Pancreas (tissue), 10 donors: ENCODE data around the gene ABHD10. TPM values are rescaled to one million over a fixed set of nuclear protein-coding genes. Genes with fewer than 3 reads are reported as not detected.

Experiments
- ATAC-seq, 4 donors: fragments of 200-7000 bp; cut with Tn5 transposase; one replicate each; pipeline versions ENCODE4 v1.8.0 to v1.9.1; 2020; ENCODE audit warnings: mild to moderate bottlenecking in 4 of 4, moderate library complexity in 4 of 4
- DNase-seq, 6 donors: peaks; one replicate each; pipeline ENCODE4 v3.0.0-alpha.2; 2020
- FAIRE-seq: peaks from 2 replicates; lab custom pipeline; 2012; peaks lifted over from hg19 to GRCh38; lab: Jason Lieb, UNC
- H3K27ac ChIP-seq, 4 donors: fragments of 200-600 bp; sonication (generic); 1 replicate in 3 of 4; 2 replicates in 1 of 4; pipeline versions ENCODE4 v1.5.0 to v1.8.0; 2020
- H3K27me3 ChIP-seq, 4 donors: fragments of 200-600 bp; one replicate each; pipeline ENCODE4 v1.8.0; 2021
- H3K36me3 ChIP-seq, 3 donors: fragments of 200-600 bp; sonication (generic) in 1 of 3; one replicate each; pipeline versions ENCODE4 v1.5.0 to v1.8.0; 2020 to 2021
- H3K4me1 ChIP-seq, 3 donors: fragments of 200-600 bp; one replicate each; pipeline ENCODE4 v1.8.0; 2021
- H3K4me3 ChIP-seq, 4 donors: fragments of 200-600 bp; sonication (generic) in 2 of 4; one replicate each; pipeline versions ENCODE4 v1.5.0 to v1.8.0; 2020 to 2021
- H3K9me3 ChIP-seq, 4 donors: fragments of 200-600 bp; one replicate each; pipeline ENCODE4 v1.8.0; 2021
- WGBS, 2 donors: extraction: QIAGEN DNeasy Blood & Tissue Kit; methylation state at CpG; one replicate each; pipeline ENCODE4 v1.1.7; 2013; 5-methylcytosine and 5-hydroxymethylcytosine counted together
- intact Hi-C, 3 donors: fragments of 100-400 bp; cut with DNase I; formaldehyde crosslinking; loops; one replicate each; pipeline versions ENCODE4 v1.11.1 to v1.14.2; 2022
- polyA plus RNA-seq, 2 donors: library from polyadenylated mRNA; stranded (reverse); fragments of 200-250 nt; gene quantifications; one replicate each; pipeline ENCODE4 v1.2.3, GENCODE V29; 2013
- total RNA-seq, 6 donors: library from RNA; stranded (reverse); fragmentation: NEBNext Ultra II Directional in 4 of 6; extraction: Animal tissue kit (Norgen Biotek cat#: 25700) in 4 of 6; gene quantifications; one replicate each; pipeline versions ENCODE4 v1.2.1 to v1.2.4, GENCODE V29; 2021 to 2023
- TF ChIP-seq, protein P1 (sequence below), 4 donors: fragments of 200-600 bp; sonication (generic) in 3 of 4; IDR thresholded peaks; one replicate each; pipeline versions ENCODE4 v1.5.0 to v1.8.0; 2021; ENCODE audit warnings: antibody characterized with exemption in 4 of 4
- donor health status: healthy with polysubstance abuse.
- donor health status: DM: no; HTN: no; CAD: no; lungs with moderate emphysema.
- donor health status: DM: no; HTN: no; CAD: no.
- donor health status: control.
- donor health status: control.
- donor health status: Bipolar disorder and iron deficiency.
- donor health status: DM: yes; HTN: yes; CAD: no.
- donor health status: DM: no; HTN: no; CAD: no.
- donor health status: DM: no; HTN: no; CAD: no.
- donor health status: DM: yes; HTN: yes; CAD: no.

ABHD10 gene
- total and polyA plus RNA-seq, 8 donors, result 10.3 to 19.5 (median 13.6) TPM

DNA sequence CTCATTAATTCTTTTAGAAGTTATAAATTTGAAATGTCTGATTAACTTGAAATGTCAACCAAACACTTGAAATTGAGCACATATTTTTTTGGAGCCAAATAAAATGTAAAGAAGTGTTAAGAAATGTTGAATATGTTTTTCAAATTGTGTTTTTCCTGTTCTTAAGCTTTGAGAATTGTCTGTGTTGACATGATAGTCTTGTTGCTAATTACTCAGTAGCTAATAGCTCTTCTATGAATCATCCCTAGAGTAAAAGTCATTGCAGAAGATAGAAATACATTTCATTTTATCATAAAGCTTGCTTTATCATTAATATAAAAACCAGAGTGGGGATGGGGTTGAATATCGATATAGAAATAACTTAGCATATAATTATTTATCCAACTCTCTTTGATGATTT, 41.9 kb upstream of the ABHD10 start:
- H3K9me3 ChIP-seq, result no peaks in the 10 kb centered on the region
- H3K4me3 ChIP-seq, result no peak overlapping the region
- intact Hi-C loops, result no loop called here
- TF ChIP-seq, protein P1, sequence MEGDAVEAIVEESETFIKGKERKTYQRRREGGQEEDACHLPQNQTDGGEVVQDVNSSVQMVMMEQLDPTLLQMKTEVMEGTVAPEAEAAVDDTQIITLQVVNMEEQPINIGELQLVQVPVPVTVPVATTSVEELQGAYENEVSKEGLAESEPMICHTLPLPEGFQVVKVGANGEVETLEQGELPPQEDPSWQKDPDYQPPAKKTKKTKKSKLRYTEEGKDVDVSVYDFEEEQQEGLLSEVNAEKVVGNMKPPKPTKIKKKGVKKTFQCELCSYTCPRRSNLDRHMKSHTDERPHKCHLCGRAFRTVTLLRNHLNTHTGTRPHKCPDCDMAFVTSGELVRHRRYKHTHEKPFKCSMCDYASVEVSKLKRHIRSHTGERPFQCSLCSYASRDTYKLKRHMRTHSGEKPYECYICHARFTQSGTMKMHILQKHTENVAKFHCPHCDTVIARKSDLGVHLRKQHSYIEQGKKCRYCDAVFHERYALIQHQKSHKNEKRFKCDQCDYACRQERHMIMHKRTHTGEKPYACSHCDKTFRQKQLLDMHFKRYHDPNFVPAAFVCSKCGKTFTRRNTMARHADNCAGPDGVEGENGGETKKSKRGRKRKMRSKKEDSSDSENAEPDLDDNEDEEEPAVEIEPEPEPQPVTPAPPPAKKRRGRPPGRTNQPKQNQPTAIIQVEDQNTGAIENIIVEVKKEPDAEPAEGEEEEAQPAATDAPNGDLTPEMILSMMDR (IDR thresholded peaks at IDR 0.05), result no peak
- H3K4me1 ChIP-seq, result peaks cover 0 to 6% (median 3%) of the 10 kb centered on the region in 3 donors
- peak; percentile 70 for FAIRE-seq
- peaks cover 0 to 26% (median 0%) of the 10 kb centered on the region in 3 donors for H3K36me3 ChIP-seq
- ATAC-seq, result no peak
- DNase-seq, result no peak
- H3K27ac ChIP-seq, result no peak overlapping the region
- no peaks in the 10 kb centered on the region for H3K27me3 ChIP-seq
- 95 to 97% methylated on average over 1 of the region's 1 CpG for WGBS, 2 donors

DNA sequence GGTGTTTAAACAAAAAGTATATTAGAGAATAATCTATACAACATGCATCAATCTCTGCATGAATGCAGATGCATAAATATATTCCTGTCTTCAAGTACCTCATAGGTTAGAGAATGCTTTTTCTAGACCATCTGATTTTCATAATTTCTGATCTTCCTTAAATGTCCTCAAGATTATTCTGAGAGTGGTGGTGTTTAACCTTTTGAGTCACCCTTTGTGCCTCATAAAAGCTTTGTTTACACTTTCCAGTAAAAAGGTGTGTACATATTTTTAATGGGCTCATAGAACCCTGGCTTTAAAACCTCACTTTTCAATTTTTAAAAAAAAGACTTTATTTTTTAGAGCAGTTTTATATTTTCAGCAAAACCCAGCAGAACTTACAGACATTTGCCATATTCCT, 41.0 kb upstream of the ABHD10 start:
- no peak for ATAC-seq
- Histone ChIP-seq H3K36me3 (peaks cover 0 to 29% (median 0%) of the 10 kb centered on the region in 3 donors), H3K27me3 (no peaks in the 10 kb centered on the region), H3K9me3 (no peaks in the 10 kb centered on the region), H3K27ac (no peak overlapping the region), H3K4me1 (peaks cover 0 to 6% (median 3%) of the 10 kb centered on the region in 3 donors), H3K4me3 (no peak overlapping the region)
- no peak for FAIRE-seq
- no peak for DNase-seq
- TF ChIP-seq, protein P1 (IDR thresholded peaks at IDR 0.05), result no peak
- intact Hi-C loops, result no loop called here

DNA sequence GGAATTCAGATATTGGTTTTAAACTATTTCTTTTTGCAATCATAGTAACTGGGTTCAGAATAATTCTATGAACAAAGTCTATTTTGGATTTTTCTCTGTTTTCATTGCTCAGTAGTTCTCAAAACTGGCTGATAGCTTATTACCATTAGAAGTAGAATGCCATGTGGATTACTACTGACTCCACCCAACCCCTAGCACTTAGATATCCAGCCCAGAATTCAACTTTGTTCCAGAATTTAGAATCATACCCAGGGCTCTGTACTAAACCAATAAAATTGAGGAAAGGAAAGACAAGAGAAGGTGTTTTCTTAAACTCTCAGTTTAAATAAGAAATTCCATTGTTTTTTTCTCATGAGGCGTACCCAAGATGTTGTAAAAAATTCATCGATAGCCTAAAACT, 39.0 kb upstream of the ABHD10 start:
- WGBS, 2 donors, result 96 to 100% methylated on average over 2 of the region's 2 CpGs
- H3K27me3 ChIP-seq, result no peaks in the 10 kb centered on the region
- no peak overlapping the region for H3K4me3 ChIP-seq
- FAIRE-seq, result no peak
- ATAC-seq, result no peak
- H3K27ac ChIP-seq, result no peak overlapping the region
- TF ChIP-seq, protein P1 (IDR thresholded peaks at IDR 0.05), result no peak
- no peaks in the 10 kb centered on the region for H3K4me1 ChIP-seq
- intact Hi-C loops, result no loop called here
- DNase-seq, result no peak
- H3K9me3 ChIP-seq, result no peaks in the 10 kb centered on the region
- peaks cover 0 to 29% (median 0%) of the 10 kb centered on the region in 3 donors for H3K36me3 ChIP-seq

DNA sequence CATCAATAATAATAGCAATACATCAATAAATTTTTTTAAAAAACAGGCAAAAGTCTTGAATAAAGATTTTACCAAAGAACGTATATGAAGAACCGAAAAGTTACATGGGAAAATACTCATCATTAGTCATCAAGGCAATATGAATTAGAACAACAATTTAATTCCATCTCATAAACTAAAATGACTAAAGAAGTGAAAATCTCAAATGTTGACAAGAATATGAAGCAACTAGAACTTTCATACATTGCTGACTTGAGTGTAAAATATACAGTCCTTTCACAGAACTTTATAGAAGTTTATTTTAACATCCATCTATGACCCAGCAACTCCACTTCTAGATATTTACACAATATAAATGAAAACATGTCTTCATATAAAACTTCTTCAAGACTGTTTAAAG, 35.3 kb upstream of the ABHD10 start:
- ATAC-seq (no peak), FAIRE-seq (no peak), DNase-seq (no peak)
- H3K4me3 ChIP-seq, result no peak overlapping the region
- H3K4me1 ChIP-seq, result no peaks in the 10 kb centered on the region
- peaks cover 0 to 36% (median 0%) of the 10 kb centered on the region in 3 donors for H3K36me3 ChIP-seq
- no peak overlapping the region for H3K27ac ChIP-seq
- TF ChIP-seq, protein P1 (IDR thresholded peaks at IDR 0.05), result no peak
- WGBS, 2 donors, result 94 to 100% methylated on average over 2 of the region's 2 CpGs
- no peaks in the 10 kb centered on the region for H3K9me3 ChIP-seq
- intact Hi-C loops, result no loop called here
- H3K27me3 ChIP-seq, result no peaks in the 10 kb centered on the region

DNA sequence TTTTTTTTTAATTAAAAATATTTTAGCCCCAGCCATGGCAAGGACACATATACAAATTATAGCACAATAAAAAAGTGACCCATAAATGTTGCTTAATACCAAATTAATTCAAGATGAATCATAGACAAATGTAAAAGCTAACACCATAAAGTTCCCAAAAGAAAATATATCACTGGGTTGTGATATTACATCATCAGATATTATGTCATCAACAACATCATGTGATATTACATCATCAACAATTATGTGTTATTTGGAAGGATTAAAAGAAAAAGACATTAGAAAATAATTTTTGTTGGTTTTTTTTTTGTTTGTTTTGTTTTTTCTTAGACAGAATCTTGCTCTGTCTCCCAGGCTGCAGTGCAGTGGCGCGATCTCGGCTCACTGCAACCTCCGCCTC, 34.5 kb upstream of the ABHD10 start:
- no peak for FAIRE-seq

More for the DNA sequence above, 34.5 kb upstream of the ABHD10 start:
- Histone ChIP-seq H3K27me3 (no peaks in the 10 kb centered on the region), H3K9me3 (no peaks in the 10 kb centered on the region), H3K36me3 (peaks cover 0 to 34% (median 0%) of the 10 kb centered on the region in 3 donors), H3K4me1 (no peaks in the 10 kb centered on the region), H3K27ac (no peak overlapping the region), H3K4me3 (no peak overlapping the region)
- TF ChIP-seq, protein P1 (IDR thresholded peaks at IDR 0.05), result no peak
- intact Hi-C loops, result no loop called here
- DNase-seq (no peak), ATAC-seq (no peak)
- WGBS, 2 donors, result 87 to 98% methylated on average over 4 of the region's 4 CpGs
